PFSK-1 (cell line): Measurements from ENCODE around the gene ZBED4.

Experiments
- FOXP2 ChIP-seq: optimal IDR thresholded peaks from 2 replicates; pipeline ENCODE3; 2011; ENCODE audit warnings: borderline replicate concordance, control low read depth, inconsistent platforms; ENCODE audit not compliant: insufficient read depth; ENCODE audit errors: extremely low read length, extremely low read depth
- POLR2AphosphoS5 ChIP-seq: IDR thresholded peaks from 2 replicates; pipeline ENCODE4 v1.6.1; 2012; ENCODE audit warnings: low read depth, mild to moderate bottlenecking, control low read depth, low read length, moderate library complexity
- REST ChIP-seq, 2 experiments: IDR thresholded peaks; 2 replicates each; pipeline versions ENCODE4 v1.6.1 to v1.8.0; 2011 to 2012; ENCODE audit warnings: low read depth in 2 of 2, low read length in 2 of 2, control low read depth in 1 of 2, inconsistent platforms in 1 of 2, mild to moderate bottlenecking in 1 of 2, moderate library complexity in 1 of 2; ENCODE audit not compliant: insufficient read depth in 1 of 2
- SIN3A ChIP-seq: IDR thresholded peaks from 2 replicates; pipeline ENCODE4 v1.6.1; 2012; ENCODE audit warnings: mild to moderate bottlenecking, low read length, moderate library complexity, borderline replicate concordance; ENCODE audit not compliant: insufficient read depth
- TAF1 ChIP-seq: IDR thresholded peaks from 2 replicates; pipeline ENCODE4 v1.6.1; 2012; ENCODE audit warnings: low read length, control low read depth, borderline replicate concordance; ENCODE audit not compliant: insufficient read depth

ZBED4 gene

GRCh38 chr22:49935561-49935960 lies 81.9 kb downstream of the ZBED4 start:
- no peak for TF ChIP-seq TAF1
- TF ChIP-seq SIN3A: no peak
- no peak for TF ChIP-seq FOXP2
- TF ChIP-seq POLR2AphosphoS5: no peak
- no peak for TF ChIP-seq REST (IDR thresholded peaks at IDR 0.05; ENCODE audit: insufficient read depth in 1 of 2, low read depth in 2 of 2, low read length in 2 of 2)

- TF ChIP-seq REST (IDR thresholded peaks at IDR 0.05; ENCODE audit: insufficient read depth in 1 of 2, low read depth in 2 of 2, low read length in 2 of 2) (no peak), FOXP2 (no peak), SIN3A (no peak), TAF1 (no peak), POLR2AphosphoS5 (no peak)
These were observed 82.7 kb downstream of the ZBED4 start for GRCh38 chr22:49936018-49936972.

GRCh38 chr22:49936973-49937757 lies 83.5 kb downstream of the ZBED4 start:
- no peak for TF ChIP-seq POLR2AphosphoS5
- no peak for TF ChIP-seq TAF1

GRCh38 chr22:49937758-49938564 lies 84.3 kb downstream of the ZBED4 start:
- TF ChIP-seq FOXP2 (peak; percentile 99), TAF1 (no peak)

GRCh38 chr22:49938565-49939136 lies 85.0 kb downstream of the ZBED4 start:
- no peak for TF ChIP-seq SIN3A
